ENCODE data around the gene MAP2K5. TPM values are rescaled to one million over a fixed set of nuclear protein-coding genes. Genes with fewer than 3 reads are reported as not detected.

MAP2K5 gene
- total RNA-seq, 2 experiments from 2014 or later = 17.0 to 20.8 TPM

GRCh38 chr15:67816668-67817067, 274.2 kb downstream of the MAP2K5 start:
- H3K4me1 Mint-ChIP-seq = peaks cover 13% of the 10 kb centered on the region
- peaks cover 5% of the 10 kb centered on the region for H3K9me3 Mint-ChIP-seq
- peaks cover 8% of the 10 kb centered on the region for H3K36me3 Mint-ChIP-seq
- peaks cover 47% of the 10 kb centered on the region for H3K27me3 Mint-ChIP-seq
- no peak overlapping the region for H3K4me3 Mint-ChIP-seq
- H3K27ac Mint-ChIP-seq = no peak overlapping the region
- DNase-seq = no peak

- DNase-seq = no peak
- Mint-ChIP-seq H3K4me1 (peaks cover 23% of the 10 kb centered on the region), H3K36me3 (peaks cover 8% of the 10 kb centered on the region), H3K4me3 (no peak overlapping the region), H3K27me3 (peaks cover 61% of the 10 kb centered on the region), H3K27ac (no peak overlapping the region), H3K9me3 (peaks cover 5% of the 10 kb centered on the region)
Measured at GRCh38 chr15:67818464-67818863, 276.0 kb downstream of the MAP2K5 start.

GRCh38 chr15:67819636-67820035, 277.1 kb downstream of the MAP2K5 start:
- H3K9me3 Mint-ChIP-seq = peaks cover 5% of the 10 kb centered on the region
- no peak overlapping the region for H3K27ac Mint-ChIP-seq
- peaks cover 10% of the 10 kb centered on the region for H3K36me3 Mint-ChIP-seq
- peaks cover 73% of the 10 kb centered on the region for H3K27me3 Mint-ChIP-seq
- H3K4me3 Mint-ChIP-seq = no peak overlapping the region
- no peak for DNase-seq
- H3K4me1 Mint-ChIP-seq = peaks cover 31% of the 10 kb centered on the region

GRCh38 chr15:67820122-67820991, 277.9 kb downstream of the MAP2K5 start:
- Mint-ChIP-seq H3K27me3 (peaks cover 80% of the 10 kb centered on the region), H3K4me1 (peaks cover 31% of the 10 kb centered on the region), H3K27ac (no peak overlapping the region), H3K9me3 (peaks cover 5% of the 10 kb centered on the region), H3K36me3 (peaks cover 7% of the 10 kb centered on the region), H3K4me3 (no peak overlapping the region)
- DNase-seq = no peak

GRCh38 chr15:67820992-67821783, 278.7 kb downstream of the MAP2K5 start:
- no peak overlapping the region for H3K27ac Mint-ChIP-seq
- peaks cover 88% of the 10 kb centered on the region for H3K27me3 Mint-ChIP-seq
- H3K4me1 Mint-ChIP-seq = peaks cover 37% of the 10 kb centered on the region
- H3K4me3 Mint-ChIP-seq = peak overlapping the region; percentile 5
- no peak for DNase-seq
- peaks cover 2% of the 10 kb centered on the region for H3K9me3 Mint-ChIP-seq
- peaks cover 3% of the 10 kb centered on the region for H3K36me3 Mint-ChIP-seq

- H3K4me1 Mint-ChIP-seq = peaks cover 40% of the 10 kb centered on the region
- H3K27ac Mint-ChIP-seq = no peak overlapping the region
- no peak for DNase-seq
- peaks cover 87% of the 10 kb centered on the region for H3K27me3 Mint-ChIP-seq
- H3K9me3 Mint-ChIP-seq = no peaks in the 10 kb centered on the region
- no peak overlapping the region for H3K4me3 Mint-ChIP-seq
- peaks cover 3% of the 10 kb centered on the region for H3K36me3 Mint-ChIP-seq
Measured at GRCh38 chr15:67821784-67822440, 279.4 kb downstream of the MAP2K5 start.

GRCh38 chr15:67822537-67823313, 280.2 kb downstream of the MAP2K5 start:
- Mint-ChIP-seq H3K27me3 (peaks cover 79% of the 10 kb centered on the region), H3K36me3 (peaks cover 3% of the 10 kb centered on the region), H3K9me3 (no peaks in the 10 kb centered on the region), H3K27ac (no peak overlapping the region), H3K4me3 (no peak overlapping the region), H3K4me1 (peaks cover 40% of the 10 kb centered on the region)
- DNase-seq = no peak

- Mint-ChIP-seq H3K4me1 (peaks cover 42% of the 10 kb centered on the region), H3K4me3 (peak overlapping the region; percentile 82), H3K36me3 (peaks cover 2% of the 10 kb centered on the region), H3K9me3 (no peaks in the 10 kb centered on the region), H3K27me3 (peaks cover 79% of the 10 kb centered on the region), H3K27ac (peak overlapping the region; percentile 8)
- no peak for DNase-seq
Measured at GRCh38 chr15:67823314-67824196, 281.1 kb downstream of the MAP2K5 start.

- Mint-ChIP-seq H3K4me3 (peak overlapping the region; percentile 82), H3K36me3 (peaks cover 2% of the 10 kb centered on the region), H3K27ac (no peak overlapping the region), H3K27me3 (peaks cover 82% of the 10 kb centered on the region), H3K4me1 (peaks cover 47% of the 10 kb centered on the region), H3K9me3 (no peaks in the 10 kb centered on the region)
- DNase-seq = no peak
Measured at GRCh38 chr15:67824197-67824968, 281.9 kb downstream of the MAP2K5 start.

GRCh38 chr15:67824976-67825880, 282.7 kb downstream of the MAP2K5 start, which contains the start of gene SKOR1:
Gene SKOR1 (plus strand): TSS chr15:67825509. CDS start chr15:67825603, 94 bp downstream.
- H3K4me3 Mint-ChIP-seq = peak within 1 kb of the TSS; percentile 43
- H3K27ac Mint-ChIP-seq = peak within 1 kb of the TSS; percentile 29
- peaks cover 80% of the 10 kb centered on the region for H3K27me3 Mint-ChIP-seq
- H3K36me3 Mint-ChIP-seq = peaks cover 2% of the 10 kb centered on the region
- DNase-seq = no peak
- H3K9me3 Mint-ChIP-seq = no peaks in the 10 kb centered on the region
- H3K4me1 Mint-ChIP-seq = peaks cover 48% of the 10 kb centered on the region

- no peak for DNase-seq
- Mint-ChIP-seq H3K36me3 (peaks cover 2% of the 10 kb centered on the region), H3K4me1 (peaks cover 43% of the 10 kb centered on the region), H3K27me3 (peaks cover 80% of the 10 kb centered on the region), H3K27ac (peak overlapping the region; percentile 29), H3K9me3 (no peaks in the 10 kb centered on the region), H3K4me3 (peak overlapping the region; percentile 43)
Measured at GRCh38 chr15:67825881-67826716, 283.6 kb downstream of the MAP2K5 start.

Data from activated naive CD8-positive, alpha-beta T cell treated with anti-CD3 and anti-CD28 coated beads for 36 hours (primary cell).